HepG2 (cell line): ENCODE results near the gene ING5. TPM values are rescaled to one million over a fixed set of nuclear protein-coding genes. Genes with fewer than 3 reads are reported as not detected.

Experiments
- CENPT ChIP-seq: sonication (generic); formaldehyde crosslinking; IDR thresholded peaks from 2 replicates; pipeline ENCODE4 v1.8.0; 2022; ENCODE audit warnings: low read depth, mild to moderate bottlenecking, moderate library complexity, missing genetic modification reagents
- ELF3 ChIP-seq: IDR thresholded peaks from 2 replicates; pipeline ENCODE4 v1.6.1; 2016; ENCODE audit warnings: missing genetic modification reagents, missing compliant biosample characterization
- ERF ChIP-seq: IDR thresholded peaks from 2 replicates; pipeline ENCODE4 v1.6.1; 2018; ENCODE audit warnings: missing biosample characterization, missing genetic modification reagents
- FUBP1 ChIP-seq: sonication (generic); formaldehyde crosslinking; IDR thresholded peaks from 2 replicates; pipeline ENCODE4 v1.5.1; 2020; ENCODE audit warnings: missing genetic modification reagents, mild to moderate bottlenecking, borderline replicate concordance
- GZF1 ChIP-seq: sonication (generic); formaldehyde crosslinking; IDR thresholded peaks from 2 replicates; pipeline ENCODE4 v1.5.1; 2020; ENCODE audit warnings: mild to moderate bottlenecking, missing genetic modification reagents
- HNF4G ChIP-seq, 2 experiments: sonication (generic) in 1 of 2; formaldehyde crosslinking in 1 of 2; IDR thresholded peaks; 2 replicates each; pipeline versions ENCODE4 v1.4.0 to v1.6.1; 2011 to 2020; ENCODE audit warnings: borderline replicate concordance in 2 of 2, low read depth in 2 of 2, mild to moderate bottlenecking in 2 of 2, low read length in 1 of 2, missing genetic modification reagents in 1 of 2, moderate library complexity in 1 of 2
- ISX ChIP-seq: sonication (generic); formaldehyde crosslinking; conservative IDR thresholded peaks from 2 replicates; pipeline ENCODE4 v1.5.0; 2020; ENCODE audit warnings: missing genetic modification reagents
- NFYC ChIP-seq: IDR thresholded peaks from 2 replicates; pipeline ENCODE4 v1.6.1; 2016; ENCODE audit warnings: missing genetic modification reagents, missing compliant biosample characterization
- RBM22 ChIP-seq: fragments of 200-400 bp; formaldehyde crosslinking; optimal IDR thresholded peaks from 2 replicates; pipeline ENCODE3; 2017; ENCODE audit warnings: mild to moderate bottlenecking, low read length, moderate library complexity
- RERE ChIP-seq: IDR thresholded peaks from 2 replicates; pipeline ENCODE4 v1.6.1; 2016; ENCODE audit warnings: low read depth, missing genetic modification reagents, missing compliant biosample characterization
- SP5 ChIP-seq: IDR thresholded peaks from 2 replicates; pipeline ENCODE4 v1.6.1; 2016; ENCODE audit warnings: low read depth, borderline replicate concordance
- SRSF4 ChIP-seq: fragments of 200-400 bp; formaldehyde crosslinking; IDR thresholded peaks from one replicate; pipeline ENCODE4 v1.6.1; 2018; ENCODE audit warnings: mild to moderate bottlenecking, low read depth, low read length, moderate library complexity; ENCODE audit not compliant: poor library complexity, severe bottlenecking
- U2AF1 ChIP-seq: fragments of 200-400 bp; formaldehyde crosslinking; optimal IDR thresholded peaks from 2 replicates; pipeline ENCODE3; 2017; ENCODE audit warnings: mild to moderate bottlenecking, low read depth, low read length
- ZKSCAN1 ChIP-seq: fragments of 150-350 bp; IDR thresholded peaks from 2 replicates; pipeline ENCODE4 v1.6.1; 2014; ENCODE audit warnings: low read length
- ZNF766 ChIP-seq: sonication (generic); formaldehyde crosslinking; IDR thresholded peaks from 2 replicates; pipeline ENCODE4 v1.5.0; 2020; ENCODE audit warnings: missing genetic modification reagents, borderline replicate concordance
- ZNF776 ChIP-seq: sonication (generic); formaldehyde crosslinking; IDR thresholded peaks from 2 replicates; pipeline ENCODE4 v1.4.0; 2020; ENCODE audit warnings: mild to moderate bottlenecking, missing genetic modification reagents
- ZNF816 ChIP-seq: sonication (generic); formaldehyde crosslinking; IDR thresholded peaks from 2 replicates; pipeline ENCODE4 v1.8.0; 2022; ENCODE audit warnings: missing genetic modification reagents, mild to moderate bottlenecking, borderline replicate concordance
- ZNF891 ChIP-seq: sonication (generic); formaldehyde crosslinking; IDR thresholded peaks from 2 replicates; pipeline ENCODE4 v1.5.0; 2020; ENCODE audit warnings: mild to moderate bottlenecking, missing genetic modification reagents
- ZSCAN5A ChIP-seq: sonication (generic); formaldehyde crosslinking; IDR thresholded peaks from 2 replicates; pipeline ENCODE4 v1.8.0; 2022; ENCODE audit warnings: mild to moderate bottlenecking, missing genetic modification reagents, borderline replicate concordance
- polyA plus RNA-seq, 8 experiments: library from polyadenylated mRNA; depleted of rRNA in 3 of 8; stranded (reverse) in 7 of 8; unstranded in 1 of 8; fragments of >200 nt; fragmentation: Illumina TruSeq in 4 of 8; extraction: Trizol in 4 of 8; gene quantifications; 2 replicates each; pipeline versions ENCODE4 v1.2.1 to v1.2.3, GENCODE V29; 2011 to 2016; ENCODE audit warnings: low read depth in 4 of 8, missing spikeins in 1 of 8, mixed read lengths in 1 of 8; ENCODE audit not compliant: insufficient read depth in 1 of 8
- total RNA-seq, 5 experiments: library from RNA; depleted of rRNA; stranded (reverse); fragments of >200 nt; fragmentation: Illumina TruSeq; extraction: Trizol; gene quantifications; 2 replicates each; pipeline ENCODE4 v1.2.3, GENCODE V29; 2016; ENCODE audit warnings: low read depth in 1 of 5

ING5 gene
- total and polyA plus RNA-seq, 2 of the 13 experiments (the other 11 are each of a cell fraction or from before 2014, with no cell fraction given): 61.9 to 71.9 TPM

- no peak for TF ChIP-seq U2AF1
- peak; percentile 56; the same call in 1 of the 2 replicates for TF ChIP-seq ZKSCAN1
- TF ChIP-seq CENPT (CRISPR knock-in tag): no peak; the same call in none of the 2 replicates
- TF ChIP-seq ZNF776 (CRISPR knock-in tag): peak; percentile 89
- peak; percentile 58 for TF ChIP-seq RBM22
- no peak for TF ChIP-seq RERE (CRISPR knock-in tag)
- TF ChIP-seq ZNF891 (CRISPR knock-in tag): peak; percentile 86; the same call in 1 of the 2 replicates
- peak; percentile 83; the same call in 1 of the 2 replicates for TF ChIP-seq ZNF816
- peak; percentile 89 for TF ChIP-seq SRSF4
- TF ChIP-seq NFYC (CRISPR knock-in tag): peak; percentile 93
- peak; percentile 67; the same call in 1 of the 2 replicates for TF ChIP-seq SP5 (CRISPR knock-in tag)
- TF ChIP-seq ERF: peak; percentile 85
- 0 out of 2 replicates have a peak, but pooled peaks have one; percentile 34 for TF ChIP-seq FUBP1
- TF ChIP-seq ZSCAN5A: peak; percentile 20; the same call in 1 of the 2 replicates
- TF ChIP-seq HNF4G (IDR thresholded peaks at IDR 0.05; ENCODE audit: borderline replicate concordance, low read depth, low read length): no peak; the same call in 1 of the 2 replicates
- peak; percentile 52; the same call in 1 of the 2 replicates for TF ChIP-seq HNF4G (CRISPR knock-in tag; IDR thresholded peaks at IDR 0.05; ENCODE audit: borderline replicate concordance, low read depth)
- TF ChIP-seq ZNF766 (CRISPR knock-in tag): peak; percentile 92
- TF ChIP-seq ELF3: peak; percentile 93
- no peak; the same call in 1 of the 2 replicates for TF ChIP-seq ISX
- no peak for TF ChIP-seq GZF1 (CRISPR knock-in tag)
These were observed 15.0 kb upstream of the ING5 start, which contains the start of gene DTYMK (continued) for GRCh38 chr2:241686650-241687425.
